Sigmoid colon (tissue), 3 donors: ENCODE measurements around the gene KIF20A.

Source experiments
- CTCF ChIP-seq, 4 experiments: fragments of 450-650 bp in 3 of 4; fragments of 200-600 bp in 1 of 4; IDR thresholded peaks; one replicate each; pipeline ENCODE4 v1.5.1; 2016 to 2019; ENCODE audit warnings: antibody characterized with exemption in 4 of 4, mild to moderate bottlenecking in 3 of 4, moderate library complexity in 2 of 4
- POLR2A ChIP-seq, 2 donors: fragments of 450-650 bp; IDR thresholded peaks; one replicate each; pipeline ENCODE4 v1.6.1; 2016; ENCODE audit warnings: antibody characterized with exemption in 2 of 2, mild to moderate bottlenecking in 2 of 2, moderate library complexity in 2 of 2

DNA sequence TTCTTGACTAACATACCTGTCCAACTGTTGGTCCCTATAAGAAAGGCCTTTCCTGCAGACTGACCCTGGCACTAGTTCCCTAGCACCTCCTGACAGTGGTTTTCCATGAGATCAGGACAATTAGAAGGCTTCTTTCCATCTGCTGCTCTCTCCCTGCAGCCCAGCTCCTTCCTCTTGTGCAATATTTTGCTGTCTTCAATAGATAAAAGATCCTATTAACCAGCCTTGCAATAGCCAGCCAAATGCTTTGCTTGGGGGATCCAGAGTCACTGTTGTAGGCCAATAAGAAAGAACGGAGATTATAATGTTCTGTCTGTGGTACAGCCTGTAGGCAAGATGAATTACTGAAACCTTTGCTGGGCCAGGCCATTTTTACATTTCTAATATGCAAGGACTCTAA, 21.3 kb upstream of the KIF20A start:
- TF ChIP-seq CTCF (IDR thresholded peaks at IDR 0.05), result no peak
- no peak for TF ChIP-seq POLR2A (IDR thresholded peaks at IDR 0.05)
